Mesothelial cell of epicardium (in vitro differentiated cells): Measurements from ENCODE around the gene PDHX. TPM values are rescaled to one million over a fixed set of nuclear protein-coding genes. Genes with fewer than 3 reads are reported as not detected.

Experiments
- DNase-seq, 2 experiments: peaks; one replicate each; pipeline ENCODE4 v3.0.0; 2021; ENCODE audit warnings: low spot score in 2 of 2; ENCODE audit not compliant: unreplicated experiment in 2 of 2
- H3K27ac Mint-ChIP-seq: 2 replicates; pipeline ENCODE4 v1.8.0; 2021; ENCODE audit warnings: mixed read lengths
- H3K27me3 Mint-ChIP-seq: 2 replicates; pipeline ENCODE4 v1.8.0; 2021; ENCODE audit warnings: low read depth, mixed read lengths
- H3K36me3 Mint-ChIP-seq: 2 replicates; pipeline ENCODE4 v1.8.0; 2021; ENCODE audit warnings: mixed read lengths
- H3K4me1 Mint-ChIP-seq: 2 replicates; pipeline ENCODE4 v1.8.0; 2021; ENCODE audit warnings: mixed read lengths
- H3K4me3 Mint-ChIP-seq: 2 replicates; pipeline ENCODE4 v1.8.0; 2021; ENCODE audit warnings: mild to moderate bottlenecking, moderate library complexity, mixed read lengths
- H3K9me3 Mint-ChIP-seq: 2 replicates; pipeline ENCODE4 v1.8.0; 2021; ENCODE audit warnings: mixed read lengths
- microRNA-seq: library from miRNA; unstranded; fragments of <30 nt; microRNA quantifications from one replicate; pipeline ENCODE4 v1.2.0, GENCODE V29; 2021; ENCODE audit warnings: inconsistent platforms, mixed read lengths
- total RNA-seq: library from RNA; stranded (reverse); gene quantifications from 3 replicates; pipeline ENCODE4 v1.2.1, GENCODE V29; 2021
- TF ChIP-seq, protein P1 (sequence below): fragments of 200-600 bp; sonication (generic); IDR thresholded peaks from one replicate; pipeline ENCODE4 v1.5.0; 2021; ENCODE audit warnings: antibody characterized with exemption; ENCODE audit not compliant: unreplicated experiment

PDHX gene
- total RNA-seq, 1 donor from 2014 or later, result 43.0 TPM

DNA sequence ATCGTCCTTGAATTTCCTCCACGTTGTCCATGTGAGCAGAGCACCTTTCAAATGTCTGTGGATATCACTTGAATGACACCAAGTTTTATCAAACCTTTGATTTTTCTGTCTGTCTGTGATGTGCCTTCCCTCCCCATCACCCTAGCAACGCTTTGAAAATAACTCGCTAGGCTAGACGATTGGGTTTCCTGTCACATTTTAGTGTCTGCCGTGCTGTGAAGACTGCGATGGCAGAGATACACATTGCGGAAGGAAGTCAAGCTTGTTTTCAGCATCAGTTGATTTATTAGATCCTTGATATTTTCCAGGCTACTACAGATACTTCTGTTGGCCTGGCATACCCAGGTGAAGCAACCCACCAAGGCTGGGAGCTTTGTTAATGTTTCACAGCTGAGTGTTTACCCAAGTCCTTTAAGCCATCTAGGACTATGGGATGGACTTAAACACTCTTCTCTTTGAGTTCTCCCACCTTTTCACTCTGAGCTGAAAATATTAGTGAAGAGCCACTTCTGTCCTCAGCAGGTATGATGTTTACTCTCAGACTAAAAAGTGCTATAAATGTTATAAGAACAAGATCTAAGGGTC lies 128.9 kb downstream of the PDHX start:
- DNase-seq, result no peak
- peaks cover 6% of the 10 kb centered on the region for H3K4me1 Mint-ChIP-seq
- no peak overlapping the region for H3K27ac Mint-ChIP-seq
- peaks cover 5% of the 10 kb centered on the region for H3K9me3 Mint-ChIP-seq
- H3K4me3 Mint-ChIP-seq, result no peak overlapping the region
- H3K36me3 Mint-ChIP-seq, result no peaks in the 10 kb centered on the region
- peaks cover 16% of the 10 kb centered on the region for H3K27me3 Mint-ChIP-seq
- TF ChIP-seq, protein P1, sequence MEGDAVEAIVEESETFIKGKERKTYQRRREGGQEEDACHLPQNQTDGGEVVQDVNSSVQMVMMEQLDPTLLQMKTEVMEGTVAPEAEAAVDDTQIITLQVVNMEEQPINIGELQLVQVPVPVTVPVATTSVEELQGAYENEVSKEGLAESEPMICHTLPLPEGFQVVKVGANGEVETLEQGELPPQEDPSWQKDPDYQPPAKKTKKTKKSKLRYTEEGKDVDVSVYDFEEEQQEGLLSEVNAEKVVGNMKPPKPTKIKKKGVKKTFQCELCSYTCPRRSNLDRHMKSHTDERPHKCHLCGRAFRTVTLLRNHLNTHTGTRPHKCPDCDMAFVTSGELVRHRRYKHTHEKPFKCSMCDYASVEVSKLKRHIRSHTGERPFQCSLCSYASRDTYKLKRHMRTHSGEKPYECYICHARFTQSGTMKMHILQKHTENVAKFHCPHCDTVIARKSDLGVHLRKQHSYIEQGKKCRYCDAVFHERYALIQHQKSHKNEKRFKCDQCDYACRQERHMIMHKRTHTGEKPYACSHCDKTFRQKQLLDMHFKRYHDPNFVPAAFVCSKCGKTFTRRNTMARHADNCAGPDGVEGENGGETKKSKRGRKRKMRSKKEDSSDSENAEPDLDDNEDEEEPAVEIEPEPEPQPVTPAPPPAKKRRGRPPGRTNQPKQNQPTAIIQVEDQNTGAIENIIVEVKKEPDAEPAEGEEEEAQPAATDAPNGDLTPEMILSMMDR, result no peak

Small RNA genes lying within 50 kb of the gene (microRNA-seq; reads per million reads assigned to microRNA genes)
- gene MIR1343, result 18.2 reads per million, percentile 42 among the genes with 10 or more reads in this experiment

Other genes starting within 250 kb of the PDHX start
- gene APIP, start 239 bp upstream of the PDHX start, total RNA-seq, result 22.9 to 23.9 TPM (median 22.9 TPM) in 3 replicates
- gene CD44, start 222.6 kb downstream of the PDHX start, total RNA-seq, result 1.7 to 2.9 TPM (median 1.9 TPM) in 3 replicates